ENCODE data around the gene DOK6.

GRCh38 chr18:69387186-69387585 lies 13.5 kb upstream of the DOK6 start:
- TF ChIP-seq POLR2AphosphoS5 (IDR thresholded peaks at IDR 0.05; ENCODE audit: borderline replicate concordance, low read depth, low read length) (no peak), EZH2 (IDR thresholded peaks at IDR 0.05) (no peak), FOXP2 (optimal IDR thresholded peaks at IDR 0.05; ENCODE audit: control extremely low read depth, extremely low read length, insufficient read depth) (no peak)
